HepG2 (cell line): Measurements from ENCODE around the gene TMEM240. TPM values are rescaled to one million over a fixed set of nuclear protein-coding genes. Genes with fewer than 3 reads are reported as not detected.
A peak's percentile ranks its signal among the peaks of the same experiment; 100 is the strongest.

Experiments
- CREM ChIP-seq, 2 experiments: sonication (generic) in 1 of 2; formaldehyde crosslinking in 1 of 2; IDR thresholded peaks; 2 replicates each; pipeline versions ENCODE4 v1.4.0 to v1.6.1; 2016 to 2020; ENCODE audit warnings: antibody characterized with exemption in 1 of 2, mild to moderate bottlenecking in 1 of 2, missing genetic modification reagents in 1 of 2
- GMEB1 ChIP-seq: sonication (generic); formaldehyde crosslinking; IDR thresholded peaks from 2 replicates; pipeline ENCODE4 v1.5.1; 2020; ENCODE audit warnings: missing genetic modification reagents, mild to moderate bottlenecking, borderline replicate concordance
- HNRNPUL1 ChIP-seq: fragments of 200-400 bp; formaldehyde crosslinking; IDR thresholded peaks from 2 replicates; pipeline ENCODE4 v1.6.1; 2017; ENCODE audit warnings: low read depth, mild to moderate bottlenecking, low read length, moderate library complexity
- IKZF5 ChIP-seq: IDR thresholded peaks from 2 replicates; pipeline ENCODE4 v1.6.1; 2018; ENCODE audit warnings: missing genetic modification reagents, mild to moderate bottlenecking, missing compliant biosample characterization
- PBX2 ChIP-seq: IDR thresholded peaks from 2 replicates; pipeline ENCODE4 v1.6.1; 2016; ENCODE audit warnings: control low read depth
- REXO4 ChIP-seq: sonication (generic); formaldehyde crosslinking; IDR thresholded peaks from 2 replicates; pipeline ENCODE4 v1.8.0; 2022; ENCODE audit warnings: missing genetic modification reagents, mild to moderate bottlenecking, borderline replicate concordance
- SMAD1 ChIP-seq: sonication (generic); formaldehyde crosslinking; IDR thresholded peaks from 2 replicates; pipeline ENCODE4 v1.4.0; 2020; ENCODE audit warnings: missing genetic modification reagents, low read depth, mild to moderate bottlenecking, borderline replicate concordance
- ZBED4 ChIP-seq: sonication (generic); formaldehyde crosslinking; IDR thresholded peaks from 2 replicates; pipeline ENCODE4 v1.4.0; 2020; ENCODE audit warnings: missing genetic modification reagents, borderline replicate concordance
- ZBTB3 ChIP-seq: sonication (generic); formaldehyde crosslinking; IDR thresholded peaks from 2 replicates; pipeline ENCODE4 v1.4.0; 2020; ENCODE audit warnings: low read depth, mild to moderate bottlenecking, moderate library complexity, missing genetic modification reagents, borderline replicate concordance
- ZKSCAN1 ChIP-seq: fragments of 150-350 bp; IDR thresholded peaks from 2 replicates; pipeline ENCODE4 v1.6.1; 2014; ENCODE audit warnings: low read length
- ZNF263 ChIP-seq: sonication (generic); formaldehyde crosslinking; IDR thresholded peaks from 2 replicates; pipeline ENCODE4 v1.4.0; 2020; ENCODE audit warnings: missing genetic modification reagents
- ZNF274 ChIP-seq: sonication (generic); formaldehyde crosslinking; IDR thresholded peaks from 2 replicates; pipeline ENCODE4 v1.5.1; 2020; ENCODE audit warnings: mild to moderate bottlenecking, missing genetic modification reagents
- ZNF317 ChIP-seq: sonication (generic); formaldehyde crosslinking; IDR thresholded peaks from 2 replicates; pipeline ENCODE4 v1.5.0; 2020; ENCODE audit warnings: mild to moderate bottlenecking, missing genetic modification reagents
- ZNF512 ChIP-seq: sonication (generic); formaldehyde crosslinking; IDR thresholded peaks from 2 replicates; pipeline ENCODE4 v1.4.0; 2020; ENCODE audit warnings: mild to moderate bottlenecking, missing genetic modification reagents
- ZNF740 ChIP-seq: sonication (generic); formaldehyde crosslinking; IDR thresholded peaks from 2 replicates; pipeline ENCODE4 v1.4.0; 2020; ENCODE audit warnings: missing genetic modification reagents
- ZSCAN20 ChIP-seq: sonication (generic); formaldehyde crosslinking; IDR thresholded peaks from 2 replicates; pipeline ENCODE4 v1.4.0; 2020; ENCODE audit warnings: missing genetic modification reagents, mild to moderate bottlenecking, borderline replicate concordance
- polyA plus RNA-seq, 8 experiments: library from polyadenylated mRNA; depleted of rRNA in 3 of 8; stranded (reverse) in 7 of 8; unstranded in 1 of 8; fragments of >200 nt; fragmentation: Illumina TruSeq in 4 of 8; extraction: Trizol in 4 of 8; gene quantifications; 2 replicates each; pipeline versions ENCODE4 v1.2.1 to v1.2.3, GENCODE V29; 2011 to 2016; ENCODE audit warnings: low read depth in 4 of 8, missing spikeins in 1 of 8, mixed read lengths in 1 of 8; ENCODE audit not compliant: insufficient read depth in 1 of 8
- total RNA-seq, 5 experiments: library from RNA; depleted of rRNA; stranded (reverse); fragments of >200 nt; fragmentation: Illumina TruSeq; extraction: Trizol; gene quantifications; 2 replicates each; pipeline ENCODE4 v1.2.3, GENCODE V29; 2016; ENCODE audit warnings: low read depth in 1 of 5

The TMEM240 gene
- total and polyA plus RNA-seq, 2 of the 13 experiments (the other 11 are each of a cell fraction or from before 2014, with no cell fraction given), result 0.17 TPM; not detected in 1

GRCh38 chr1:1574721-1575537 is 34.5 kb upstream of the TMEM240 start, which contains the start of gene SSU72 (continued):
- TF ChIP-seq GMEB1 (CRISPR knock-in tag), result peak; percentile 99
- peak; percentile 99 for TF ChIP-seq CREM (IDR thresholded peaks at IDR 0.05)
- TF ChIP-seq CREM (CRISPR knock-in tag; IDR thresholded peaks at IDR 0.05), result peak; percentile 98
- peak; percentile 14; the same call in 1 of the 2 replicates for TF ChIP-seq ZNF317
- TF ChIP-seq ZNF740 (CRISPR knock-in tag), result no peak
- TF ChIP-seq SMAD1 (CRISPR knock-in tag), result no peak
- peak; percentile 50; the same call in 1 of the 2 replicates for TF ChIP-seq IKZF5 (CRISPR knock-in tag)
- no peak for TF ChIP-seq ZNF263 (CRISPR knock-in tag)
- peak; percentile 49 for TF ChIP-seq ZBED4 (CRISPR knock-in tag)
- TF ChIP-seq ZKSCAN1, result peak; percentile 70; the same call in 1 of the 2 replicates
- TF ChIP-seq ZBTB3 (CRISPR knock-in tag), result 0 out of 2 replicates have a peak, but pooled peaks have one; percentile 7
- TF ChIP-seq ZSCAN20 (CRISPR knock-in tag), result no peak
- TF ChIP-seq ZNF274, result peak; percentile 70; the same call in 1 of the 2 replicates
- TF ChIP-seq REXO4, result no peak
- TF ChIP-seq PBX2 (CRISPR knock-in tag), result no peak
- TF ChIP-seq ZNF512 (CRISPR knock-in tag), result no peak
- no peak for TF ChIP-seq HNRNPUL1
